IPS-15b (cell line): ENCODE measurements around the gene GYPC.
"Not testable (repeated sequence)": the region's sequence is repeated elsewhere in the genome, so short reads cannot be mapped to it uniquely, and the experiment has no call there.

Source experiments
- H3K27me3 ChIP-seq: one replicate; pipeline ENCODE4 v1.6.1; 2013; ENCODE audit warnings: low read length; ENCODE audit not compliant: control insufficient read depth, insufficient read depth
- H3K36me3 ChIP-seq: one replicate; pipeline ENCODE4 v1.6.1; 2013; ENCODE audit warnings: low read length; ENCODE audit not compliant: control insufficient read depth, insufficient read depth
- H3K4me1 ChIP-seq: one replicate; pipeline ENCODE4 v1.6.1; 2013; ENCODE audit warnings: mild to moderate bottlenecking, low read length; ENCODE audit not compliant: control insufficient read depth, insufficient read depth
- H3K4me3 ChIP-seq: one replicate; pipeline ENCODE4 v1.5.1; 2013; ENCODE audit warnings: low read depth, low read length
- H3K9ac ChIP-seq: one replicate; pipeline ENCODE4 v1.6.1; 2013; ENCODE audit warnings: low read depth, mild to moderate bottlenecking, low read length
- H3K9me3 ChIP-seq: one replicate; pipeline ENCODE4 v1.6.1; 2013; ENCODE audit warnings: mild to moderate bottlenecking, low read length; ENCODE audit not compliant: control insufficient read depth, insufficient read depth

The GYPC gene

DNA sequence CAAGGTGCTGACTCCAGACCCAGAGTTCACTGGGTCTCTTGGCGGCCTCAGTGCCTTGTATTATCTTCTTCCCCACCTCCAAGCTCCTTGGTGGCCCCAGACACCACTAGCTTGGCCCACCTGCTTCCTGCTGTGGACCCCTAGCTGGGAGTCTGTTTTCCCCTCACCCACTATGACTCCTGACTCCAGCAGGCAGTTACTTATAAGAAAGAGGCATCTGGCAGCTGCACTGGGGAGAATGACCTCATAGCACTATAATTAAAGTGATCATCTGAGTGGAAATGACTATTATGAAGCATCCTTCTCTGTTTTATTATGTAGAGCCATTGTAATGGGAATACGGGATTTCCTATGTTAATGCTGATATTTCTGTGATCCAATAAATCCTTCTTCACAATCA, 32.6 kb downstream of the GYPC start:
- H3K4me1 ChIP-seq, H3K9ac ChIP-seq: not testable (repeated sequence)

DNA sequence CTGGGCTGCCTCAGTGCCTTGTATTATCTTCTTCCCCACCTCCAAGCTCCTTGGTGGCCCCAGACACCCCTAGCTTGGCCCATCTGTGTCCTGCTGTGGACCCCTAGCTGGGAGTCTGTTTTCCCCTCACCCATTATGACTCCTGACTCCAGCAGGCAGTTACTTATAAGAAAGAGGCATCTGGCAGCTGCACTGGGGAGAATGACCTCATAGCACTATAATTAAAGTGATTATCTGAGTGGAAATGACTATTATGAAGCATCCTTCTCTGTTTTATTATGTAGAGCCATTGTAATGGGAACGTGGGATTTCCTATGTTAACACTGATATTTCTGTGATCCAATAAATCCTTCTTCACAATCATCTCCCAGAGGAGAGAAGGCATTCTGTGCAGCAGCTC, 36.3 kb downstream of the GYPC start:
- not testable (repeated sequence) for H3K4me3 ChIP-seq, H3K9ac ChIP-seq, H3K4me1 ChIP-seq, H3K36me3 ChIP-seq, H3K9me3 ChIP-seq, H3K27me3 ChIP-seq

More for the DNA sequence above, 32.6 kb downstream of the GYPC start:
- H3K9me3 ChIP-seq, H3K27me3 ChIP-seq, H3K4me3 ChIP-seq, H3K36me3 ChIP-seq: not testable (repeated sequence)

DNA sequence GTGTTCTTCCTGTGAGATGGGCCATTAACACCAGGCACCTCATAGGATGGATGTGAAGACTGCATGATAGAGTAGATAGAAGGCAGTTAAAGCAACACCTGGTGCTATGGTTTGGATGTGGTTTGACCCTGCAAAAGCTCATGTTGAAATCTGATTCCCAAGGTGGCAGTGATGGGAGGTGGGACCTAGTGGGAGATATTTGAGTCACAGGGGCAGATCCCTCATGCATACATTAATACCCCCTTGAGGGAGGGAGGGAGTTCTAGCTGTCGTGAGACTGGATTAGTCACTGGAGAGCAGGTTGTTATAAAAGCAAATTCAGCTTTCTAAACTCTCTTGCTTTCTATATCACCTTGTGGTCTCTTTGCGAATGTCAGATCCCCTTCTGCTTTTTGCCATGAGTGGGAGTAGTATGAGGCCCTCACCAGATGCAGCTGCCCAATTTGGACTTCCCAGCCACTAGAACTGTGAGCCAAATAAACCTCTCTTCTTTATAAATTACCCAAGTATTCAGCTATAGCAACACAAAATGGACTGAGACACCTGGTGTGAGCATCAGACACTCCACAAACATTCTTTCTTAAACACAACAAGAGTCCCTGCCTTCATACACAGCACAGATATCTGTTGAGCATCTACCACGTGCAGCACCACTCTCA, 37.1 kb downstream of the GYPC start:
- H3K4me1 ChIP-seq, H3K27me3 ChIP-seq, H3K9ac ChIP-seq, H3K9me3 ChIP-seq, H3K4me3 ChIP-seq, H3K36me3 ChIP-seq: not testable (repeated sequence)

DNA sequence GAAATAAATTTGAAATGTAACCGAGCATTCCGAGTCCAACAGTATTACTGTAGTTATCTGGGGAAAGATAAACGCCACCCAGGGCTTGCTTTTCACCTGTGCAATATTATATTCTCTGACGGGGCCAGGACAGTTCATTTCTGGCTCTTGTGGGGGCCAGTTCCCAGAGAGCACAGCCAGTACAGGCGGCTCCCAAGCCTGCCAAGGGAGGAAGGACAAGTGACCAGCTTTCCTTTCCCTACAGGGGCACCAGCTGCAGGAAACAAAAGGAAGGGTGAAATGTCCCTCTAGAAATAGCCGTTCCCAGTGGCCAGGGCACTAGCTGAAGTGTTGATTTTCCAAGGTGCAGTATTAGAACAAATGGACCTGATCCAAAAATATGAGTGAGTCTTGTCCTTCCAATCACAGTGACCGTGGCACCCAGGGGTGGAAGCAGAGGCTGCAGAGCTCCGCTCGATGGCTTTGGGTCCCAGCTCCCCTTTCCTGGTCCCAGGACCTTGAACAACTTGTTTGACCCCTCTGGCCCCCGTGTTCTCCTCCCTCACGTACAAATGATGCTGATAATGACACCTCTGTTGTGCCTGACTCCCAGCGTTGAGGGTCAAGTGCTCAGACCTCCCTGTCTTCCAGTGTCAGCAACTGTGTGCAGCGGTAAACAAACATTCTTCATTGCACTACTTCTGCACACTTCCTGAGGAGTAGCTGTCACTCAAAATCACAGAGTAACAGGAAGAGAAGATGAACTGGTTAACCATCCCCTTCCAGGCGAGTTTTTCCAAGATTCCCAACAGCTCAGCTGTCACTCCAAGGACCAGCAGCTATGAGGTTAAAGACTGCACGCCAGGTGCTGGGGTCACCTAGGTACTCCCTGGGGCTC, 40.9 kb downstream of the GYPC start:
- peaks cover 9% of the 10 kb centered on the region for H3K4me1 ChIP-seq
- no peak overlapping the region for H3K9ac ChIP-seq
- H3K36me3 ChIP-seq = no peaks in the 10 kb centered on the region
- no peaks in the 10 kb centered on the region for H3K27me3 ChIP-seq
- no peak overlapping the region for H3K4me3 ChIP-seq
- peaks cover 6% of the 10 kb centered on the region for H3K9me3 ChIP-seq

DNA sequence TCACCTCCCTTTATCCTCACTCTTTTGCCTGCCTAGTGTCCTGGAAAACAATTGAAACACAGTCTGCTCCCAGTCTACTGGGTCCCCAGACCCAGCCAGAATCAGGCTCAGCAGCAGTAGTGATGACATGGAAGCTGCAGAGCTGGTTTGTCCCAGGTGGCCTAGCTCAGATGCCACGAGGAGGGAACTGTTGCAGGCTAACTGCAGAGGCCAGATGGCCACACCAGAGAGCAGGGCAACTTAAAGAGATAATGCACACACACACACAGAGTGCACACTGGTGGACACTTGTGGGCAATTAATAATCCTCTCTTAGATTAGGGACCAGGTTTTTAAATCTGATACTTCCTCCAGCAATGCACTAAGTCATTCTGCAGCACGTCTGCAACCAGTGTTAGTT, 42.4 kb downstream of the GYPC start:
- Histone ChIP-seq H3K36me3 (no peaks in the 10 kb centered on the region), H3K9me3 (peaks cover 6% of the 10 kb centered on the region), H3K9ac (no peak overlapping the region), H3K4me1 (peaks cover 9% of the 10 kb centered on the region), H3K4me3 (no peak overlapping the region), H3K27me3 (no peaks in the 10 kb centered on the region)

DNA sequence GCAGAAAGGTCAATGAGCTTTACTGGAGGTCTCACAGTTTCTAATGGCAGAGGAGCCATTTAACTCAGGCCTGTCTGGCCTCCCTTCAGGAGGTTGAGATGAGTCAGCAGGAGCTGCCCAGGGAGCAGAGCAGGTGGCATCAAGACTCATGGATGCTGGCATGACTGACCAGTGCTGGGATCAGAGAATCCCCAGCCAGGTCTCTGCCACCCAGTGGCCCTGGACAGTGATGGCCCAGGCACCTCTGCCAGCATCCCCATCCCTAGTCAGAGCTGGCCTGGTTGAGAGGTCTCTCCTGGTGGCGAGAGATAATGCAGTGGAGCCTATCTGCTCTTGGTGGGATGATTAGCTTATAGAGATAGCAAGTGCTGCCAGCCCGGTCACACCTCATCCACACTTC, 43.1 kb downstream of the GYPC start:
- Histone ChIP-seq H3K4me3 (no peak overlapping the region), H3K27me3 (no peaks in the 10 kb centered on the region), H3K36me3 (no peaks in the 10 kb centered on the region), H3K4me1 (peaks cover 9% of the 10 kb centered on the region), H3K9ac (no peak overlapping the region), H3K9me3 (peaks cover 3% of the 10 kb centered on the region)

DNA sequence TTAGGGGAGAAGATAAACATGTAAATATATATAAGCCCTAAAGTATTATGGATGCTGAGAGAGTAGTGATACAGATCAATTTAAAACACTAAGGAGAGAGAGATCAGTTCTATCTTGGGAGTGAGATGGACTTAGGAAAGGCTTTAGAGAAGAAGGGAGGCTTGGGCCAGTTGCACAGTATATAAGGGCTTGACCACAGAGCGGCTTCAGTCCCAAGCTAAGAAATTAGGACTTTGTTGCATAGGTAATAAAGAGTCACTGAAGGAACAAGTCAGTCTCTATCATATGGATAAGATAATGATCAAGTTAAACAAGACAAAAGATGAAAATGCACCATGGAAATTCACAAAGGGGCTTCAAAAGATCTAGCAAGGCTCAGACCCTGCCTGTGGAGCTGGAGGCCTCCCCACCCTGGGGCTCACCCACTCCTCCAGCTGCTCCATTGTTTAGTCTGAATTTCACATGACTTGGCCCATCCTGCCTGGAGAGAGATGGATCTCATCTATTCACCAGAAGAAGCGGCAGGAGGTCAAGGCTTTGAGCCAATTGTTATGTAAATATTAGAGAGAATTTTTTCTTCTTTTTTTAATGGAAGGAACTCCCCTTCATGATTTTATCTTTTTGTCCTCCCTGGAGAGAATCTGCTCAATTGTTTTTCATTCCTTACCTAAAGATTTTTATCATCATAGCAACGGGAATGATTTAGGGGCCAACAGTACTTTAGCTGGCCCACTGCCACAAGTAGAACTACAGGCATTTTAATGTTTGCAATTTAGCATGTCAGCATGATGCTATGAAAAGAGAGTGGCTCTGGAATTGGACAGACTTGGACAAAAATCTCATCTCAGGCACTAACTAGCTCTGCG, 44.0 kb downstream of the GYPC start:
- Histone ChIP-seq H3K36me3 (no peaks in the 10 kb centered on the region), H3K4me3 (no peak overlapping the region), H3K27me3 (no peaks in the 10 kb centered on the region), H3K9me3 (peaks cover 3% of the 10 kb centered on the region), H3K9ac (no peak overlapping the region), H3K4me1 (peaks cover 9% of the 10 kb centered on the region)

DNA sequence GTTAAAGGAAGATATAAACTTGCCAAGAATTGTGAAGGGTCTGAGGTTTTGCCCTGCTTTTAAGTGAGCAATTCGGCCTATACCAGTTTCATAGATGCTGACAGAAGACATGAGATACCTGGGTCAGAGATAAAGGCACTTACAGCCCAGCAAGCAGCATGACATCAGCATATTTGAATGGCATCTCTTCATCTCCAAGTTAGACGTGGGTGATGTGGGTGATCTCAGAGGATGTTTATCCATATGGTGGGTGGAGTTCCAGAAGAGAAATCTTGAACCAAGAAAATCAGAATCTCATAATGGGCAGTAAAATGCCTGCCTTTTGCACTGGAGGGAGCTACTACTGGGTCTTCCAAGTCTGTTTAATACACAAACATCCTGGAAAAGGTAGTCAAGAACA, 44.7 kb downstream of the GYPC start:
- H3K27me3 ChIP-seq = no peaks in the 10 kb centered on the region
- no peak overlapping the region for H3K9ac ChIP-seq
- H3K4me1 ChIP-seq = peaks cover 9% of the 10 kb centered on the region
- H3K36me3 ChIP-seq = no peaks in the 10 kb centered on the region
- no peak overlapping the region for H3K4me3 ChIP-seq
- H3K9me3 ChIP-seq = peaks cover 3% of the 10 kb centered on the region

DNA sequence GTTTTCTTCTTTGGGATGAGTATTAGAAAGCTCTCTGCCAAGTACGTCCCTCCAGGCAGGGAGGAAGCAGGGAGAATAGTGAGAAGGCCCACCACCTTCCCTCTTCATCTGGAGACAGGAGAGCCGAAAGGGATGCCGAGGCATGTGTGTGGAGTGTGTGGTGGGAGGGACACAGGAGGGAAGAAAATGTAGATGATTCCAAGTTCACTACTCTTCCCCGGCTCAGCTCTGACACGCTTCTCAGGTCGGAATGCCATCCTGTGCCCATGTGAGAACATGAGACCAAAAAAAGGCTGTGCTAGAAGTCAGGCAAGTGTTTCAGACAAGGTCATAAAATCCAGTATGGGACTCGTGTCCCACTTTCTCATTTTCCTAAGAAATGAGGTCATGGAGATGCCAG, 47.4 kb downstream of the GYPC start:
- no peak overlapping the region for H3K4me3 ChIP-seq
- no peaks in the 10 kb centered on the region for H3K36me3 ChIP-seq
- peaks cover 15% of the 10 kb centered on the region for H3K4me1 ChIP-seq
- H3K27me3 ChIP-seq = no peaks in the 10 kb centered on the region
- peaks cover 3% of the 10 kb centered on the region for H3K9me3 ChIP-seq
- no peak overlapping the region for H3K9ac ChIP-seq

DNA sequence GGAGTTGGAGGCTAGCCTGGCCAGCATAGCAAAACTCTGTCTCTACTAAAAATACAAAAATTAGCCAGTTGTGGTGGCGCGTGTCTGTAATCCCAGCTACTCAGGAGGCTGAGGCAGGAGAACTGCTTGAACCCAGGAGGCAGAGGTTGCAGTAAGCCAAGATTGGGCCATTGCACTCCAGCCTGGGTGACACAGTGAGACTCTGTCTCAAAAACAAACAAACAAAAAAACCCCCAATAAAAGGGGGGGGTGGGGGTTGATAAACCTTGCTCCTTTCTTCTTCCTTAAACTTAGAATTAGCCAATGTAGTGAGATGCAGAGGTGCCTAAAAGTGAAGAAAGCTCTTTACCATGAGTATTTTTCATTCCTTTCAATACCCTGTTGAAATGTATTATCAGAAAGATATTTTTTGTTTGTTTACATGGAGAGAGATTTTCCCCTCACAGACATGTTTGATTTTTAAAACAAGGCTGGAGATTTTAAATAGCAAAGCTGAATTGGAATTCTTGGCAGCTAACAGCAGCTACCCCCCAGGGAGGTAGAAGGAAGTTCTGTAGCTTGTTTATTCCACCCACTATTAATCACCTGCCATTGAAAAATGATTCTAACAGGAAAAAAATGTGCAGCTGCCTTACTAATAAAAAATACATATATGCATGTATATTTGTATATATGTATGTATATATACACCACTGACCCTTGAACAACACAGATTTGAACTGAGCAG, 48.6 kb downstream of the GYPC start:
- Histone ChIP-seq H3K4me1 (peaks cover 15% of the 10 kb centered on the region), H3K4me3 (no peak overlapping the region), H3K9ac (no peak overlapping the region), H3K27me3 (no peaks in the 10 kb centered on the region), H3K9me3 (peaks cover 3% of the 10 kb centered on the region), H3K36me3 (no peaks in the 10 kb centered on the region)

DNA sequence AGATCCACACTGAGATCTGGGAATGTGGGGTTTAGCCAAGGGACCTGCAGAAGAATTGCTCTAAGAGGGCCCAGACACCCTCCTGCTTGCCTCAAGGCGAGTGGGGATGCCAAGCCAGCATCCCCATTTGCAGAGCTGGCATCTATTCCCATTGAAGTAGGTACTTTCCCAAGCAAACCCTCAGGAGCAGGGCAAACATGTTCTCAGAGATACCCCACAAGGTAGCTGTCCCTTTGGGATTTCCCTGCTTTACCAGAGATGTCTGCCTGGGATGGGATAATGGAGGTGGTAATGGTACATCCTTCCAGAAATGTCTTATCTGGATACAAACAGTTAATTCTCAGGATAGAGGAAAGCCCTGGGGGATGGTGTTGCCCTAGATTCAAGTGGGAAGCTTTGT, 51.2 kb downstream of the GYPC start:
- H3K9me3 ChIP-seq = no peaks in the 10 kb centered on the region
- no peak overlapping the region for H3K9ac ChIP-seq
- H3K36me3 ChIP-seq = no peaks in the 10 kb centered on the region
- no peak overlapping the region for H3K4me3 ChIP-seq
- no peaks in the 10 kb centered on the region for H3K27me3 ChIP-seq
- H3K4me1 ChIP-seq = peaks cover 7% of the 10 kb centered on the region
